ENCODE measurements around the gene LARP4B. TPM values are rescaled to one million over a fixed set of nuclear protein-coding genes. Genes with fewer than 3 reads are reported as not detected.
A peak's percentile ranks its signal among the peaks of the same experiment; 100 is the strongest.

Gene LARP4B
- total RNA-seq, 1 donor from 2014 or later = 64.2 TPM

GRCh38 chr10:867807-868206 lies 63.7 kb downstream of the LARP4B start:
- no peaks in the 10 kb centered on the region for H3K27me3 ChIP-seq (ENCODE audit: low read depth)
- intact Hi-C loops (cut with micrococcal nuclease) = no loop called here
- peaks cover 15% of the 10 kb centered on the region for H3K36me3 ChIP-seq
- no peaks in the 10 kb centered on the region for H3K9me3 ChIP-seq (replicated peaks)
- peak overlapping the region; percentile 32 for H3K4me3 ChIP-seq
- peaks cover 73% of the 10 kb centered on the region for H3K4me1 ChIP-seq
- no peak for TF ChIP-seq CTCF (IDR thresholded peaks at IDR 0.05; ENCODE audit: borderline replicate concordance)
- no peak for DNase-seq
- H3K27ac ChIP-seq (replicated peaks) = peak overlapping the region; percentile 78

GRCh38 chr10:866577-866941 lies 64.9 kb downstream of the LARP4B start:
- H3K36me3 ChIP-seq = peaks cover 28% of the 10 kb centered on the region
- H3K4me1 ChIP-seq = peaks cover 66% of the 10 kb centered on the region
- H3K27ac ChIP-seq (replicated peaks) = peak overlapping the region; percentile 78
- intact Hi-C loops (cut with micrococcal nuclease) = no loop called here
- TF ChIP-seq CTCF (IDR thresholded peaks at IDR 0.05; ENCODE audit: borderline replicate concordance) = no peak
- H3K9me3 ChIP-seq (replicated peaks) = no peaks in the 10 kb centered on the region
- peak overlapping the region; percentile 7 for H3K4me3 ChIP-seq
- DNase-seq = no peak
- no peaks in the 10 kb centered on the region for H3K27me3 ChIP-seq (ENCODE audit: low read depth)

- no peak for DNase-seq
- intact Hi-C loops (cut with micrococcal nuclease) = no loop called here
- peaks cover 61% of the 10 kb centered on the region for H3K4me1 ChIP-seq
- peak overlapping the region; percentile 78 for H3K27ac ChIP-seq (replicated peaks)
- peaks cover 33% of the 10 kb centered on the region for H3K36me3 ChIP-seq
- H3K4me3 ChIP-seq = peak overlapping the region; percentile 7
- no peak for TF ChIP-seq CTCF (IDR thresholded peaks at IDR 0.05; ENCODE audit: borderline replicate concordance)
- H3K9me3 ChIP-seq (replicated peaks) = no peaks in the 10 kb centered on the region
- H3K27me3 ChIP-seq (ENCODE audit: low read depth) = no peaks in the 10 kb centered on the region
Measured at GRCh38 chr10:865924-866576, 65.5 kb downstream of the LARP4B start.

- intact Hi-C loops (cut with micrococcal nuclease) = no loop called here
- Histone ChIP-seq H3K4me1 (peaks cover 58% of the 10 kb centered on the region), H3K4me3 (no peak overlapping the region), H3K36me3 (peaks cover 41% of the 10 kb centered on the region), H3K27ac (replicated peaks) (peak overlapping the region; percentile 78), H3K9me3 (replicated peaks) (no peaks in the 10 kb centered on the region), H3K27me3 (ENCODE audit: low read depth) (no peaks in the 10 kb centered on the region)
- DNase-seq = no peak
- no peak for TF ChIP-seq CTCF (IDR thresholded peaks at IDR 0.05; ENCODE audit: borderline replicate concordance)
Measured at GRCh38 chr10:865257-865656, 66.2 kb downstream of the LARP4B start.

- TF ChIP-seq CTCF (IDR thresholded peaks at IDR 0.05; ENCODE audit: borderline replicate concordance) = no peak
- H3K9me3 ChIP-seq (replicated peaks) = no peaks in the 10 kb centered on the region
- intact Hi-C loops (cut with micrococcal nuclease) = no loop called here
- no peaks in the 10 kb centered on the region for H3K27me3 ChIP-seq (ENCODE audit: low read depth)
- H3K4me1 ChIP-seq = peaks cover 35% of the 10 kb centered on the region
- H3K36me3 ChIP-seq = peaks cover 44% of the 10 kb centered on the region
- H3K4me3 ChIP-seq = no peak overlapping the region
- DNase-seq = no peak
- no peak overlapping the region for H3K27ac ChIP-seq (replicated peaks)
Measured at GRCh38 chr10:860519-860918, 71.0 kb downstream of the LARP4B start.
